Measurements from ENCODE around the gene EYA2. TPM values are rescaled to one million over a fixed set of nuclear protein-coding genes. Genes with fewer than 3 reads are reported as not detected.

EYA2 gene
- total and polyA plus RNA-seq, 2 donors (not counting 1 experiment from before 2014, with no cell fraction given): 1.1 to 2.8 TPM

- H3K36me3 ChIP-seq (replicated peaks in 1 of 2; ENCODE audit: control extremely low read depth in 1 of 2, control insufficient read depth in 1 of 2, extremely low read depth in 1 of 2, insufficient read depth in 2 of 2, low read length in 1 of 2): no peaks in the 10 kb centered on the region
- no peak for ATAC-seq (ENCODE audit: low read depth)
Measured at GRCh38 chr20:47031821-47032220, 137.2 kb downstream of the EYA2 start.

GRCh38 chr20:47032933-47033578 is 138.4 kb downstream of the EYA2 start:
- Histone ChIP-seq H4K20me1 (ENCODE audit: control insufficient read depth, insufficient read depth, low read length, poor library complexity, severe bottlenecking) (no peaks in the 10 kb centered on the region), H3K4me1 (ENCODE audit: control insufficient read depth in 2 of 2, insufficient read depth in 2 of 2, low read length in 2 of 2) (no peaks in the 10 kb centered on the region), H3K9me3 (ENCODE audit: control extremely low read depth in 1 of 3, control insufficient read depth in 2 of 3, insufficient read depth in 1 of 3, low read length in 2 of 3) (peaks cover 0 to 5% (median 0%) of the 10 kb centered on the region in 3 donors), H3K4me2 (replicated peaks; ENCODE audit: low read depth, low read length, poor library complexity, severe bottlenecking) (no peak overlapping the region), H3K4me3 (ENCODE audit: control extremely low read depth in 1 of 5, extremely low read depth in 1 of 5, insufficient read depth in 1 of 5, low read depth in 2 of 5, low read length in 4 of 5) (no peak overlapping the region), H2AFZ (ENCODE audit: insufficient read depth, low read depth, low read length, poor library complexity, severe bottlenecking) (no peak overlapping the region), H3K36me3 (replicated peaks in 1 of 2; ENCODE audit: control extremely low read depth in 1 of 2, control insufficient read depth in 1 of 2, extremely low read depth in 1 of 2, insufficient read depth in 2 of 2, low read length in 1 of 2) (no peaks in the 10 kb centered on the region), H3K79me2 (ENCODE audit: control insufficient read depth, insufficient read depth, low read length) (no peaks in the 10 kb centered on the region), H3K27ac (ENCODE audit: low read length in 2 of 2) (no peak overlapping the region), H3K27me3 (replicated peaks in 1 of 4; ENCODE audit: control extremely low read depth in 1 of 4, control insufficient read depth in 3 of 4, insufficient read depth in 4 of 4, low read length in 3 of 4) (peaks cover 0 to 5% (median 1%) of the 10 kb centered on the region in 4 experiments), H3K9ac (ENCODE audit: low read length) (no peak overlapping the region)
- H3K4me3 Mint-ChIP-seq: no peak overlapping the region
- ATAC-seq (ENCODE audit: low read depth) (no peak), DNase-seq (no peak)
- intact Hi-C loops (cut with micrococcal nuclease): no loop called here
- H3K9me3 Mint-ChIP-seq (ENCODE audit: insufficient read depth): no peaks in the 10 kb centered on the region
- CTCF ChIA-PET: no interaction called here
- POLR2A ChIA-PET: no interaction called here
- WGBS (ENCODE audit: insufficient coverage): 89% methylated on average over 8 of the region's 8 CpGs
- no peaks in the 10 kb centered on the region for H3K4me1 Mint-ChIP-seq
- TF ChIP-seq EZH2 (IDR thresholded peaks at IDR 0.05; ENCODE audit: borderline replicate concordance, insufficient read depth, low read depth, low read length, poor library complexity, severe bottlenecking) (no peak), CTCF (IDR thresholded peaks at IDR 0.05) (no peak)
- H3K27me3 Mint-ChIP-seq: peaks cover 25% of the 10 kb centered on the region
- H3K27ac Mint-ChIP-seq: no peak overlapping the region

More at GRCh38 chr20:47031821-47032220, 137.2 kb downstream of the EYA2 start:
- H3K4me3 Mint-ChIP-seq: no peak overlapping the region
- no peak overlapping the region for H2AFZ ChIP-seq (ENCODE audit: insufficient read depth, low read depth, low read length, poor library complexity, severe bottlenecking)
- ChIA-PET POLR2A (no interaction called here), CTCF (no interaction called here)
- no peaks in the 10 kb centered on the region for H3K4me1 ChIP-seq (ENCODE audit: control insufficient read depth in 2 of 2, insufficient read depth in 2 of 2, low read length in 2 of 2)
- H3K4me1 Mint-ChIP-seq: no peaks in the 10 kb centered on the region
- DNase-seq: no peak
- no peak overlapping the region for H3K4me3 ChIP-seq (ENCODE audit: control extremely low read depth in 1 of 5, extremely low read depth in 1 of 5, insufficient read depth in 1 of 5, low read depth in 2 of 5, low read length in 4 of 5)
- H3K27me3 ChIP-seq (replicated peaks in 1 of 4; ENCODE audit: control extremely low read depth in 1 of 4, control insufficient read depth in 3 of 4, insufficient read depth in 4 of 4, low read length in 3 of 4): peaks cover 0 to 3% (median 0%) of the 10 kb centered on the region in 4 experiments
- no peaks in the 10 kb centered on the region for H3K9me3 Mint-ChIP-seq (ENCODE audit: insufficient read depth)
- H3K27ac ChIP-seq (ENCODE audit: low read length in 2 of 2): no peak overlapping the region
- intact Hi-C loops (cut with micrococcal nuclease): no loop called here
- no peak for TF ChIP-seq EZH2 (IDR thresholded peaks at IDR 0.05; ENCODE audit: borderline replicate concordance, insufficient read depth, low read depth, low read length, poor library complexity, severe bottlenecking)
- H3K79me2 ChIP-seq (ENCODE audit: control insufficient read depth, insufficient read depth, low read length): no peaks in the 10 kb centered on the region
- H3K9ac ChIP-seq (ENCODE audit: low read length): no peak overlapping the region
- no peaks in the 10 kb centered on the region for H4K20me1 ChIP-seq (ENCODE audit: control insufficient read depth, insufficient read depth, low read length, poor library complexity, severe bottlenecking)
- peaks cover 22% of the 10 kb centered on the region for H3K27me3 Mint-ChIP-seq
- no peak overlapping the region for H3K4me2 ChIP-seq (replicated peaks; ENCODE audit: low read depth, low read length, poor library complexity, severe bottlenecking)
- WGBS (ENCODE audit: insufficient coverage): 100% methylated on average over 1 of the region's 1 CpG
- no peak overlapping the region for H3K27ac Mint-ChIP-seq
- H3K9me3 ChIP-seq (ENCODE audit: control extremely low read depth in 1 of 3, control insufficient read depth in 2 of 3, insufficient read depth in 1 of 3, low read length in 2 of 3): peaks cover 0 to 5% (median 0%) of the 10 kb centered on the region in 3 donors

Data from B cell (primary cell).